Karpas-422 (cell line): ENCODE results near the gene ZFP69. TPM values are rescaled to one million over a fixed set of nuclear protein-coding genes. Genes with fewer than 3 reads are reported as not detected.

Source experiments
- DNase-seq: peaks from one replicate; pipeline ENCODE4 v3.0.0-alpha.2; 2015
- H2AFZ ChIP-seq: fragments of 200-600 bp; sonication (generic); 2 replicates; pipeline ENCODE4 v1.6.1; 2014; ENCODE audit warnings: antibody characterized with exemption, low read length, mixed read lengths
- H3K27ac ChIP-seq: fragments of 200-600 bp; sonication (generic); 2 replicates; pipeline ENCODE4 v1.5.1; 2014; ENCODE audit warnings: mild to moderate bottlenecking, low read length, moderate library complexity
- H3K27me3 ChIP-seq: fragments of 200-600 bp; sonication (generic); 2 replicates; pipeline ENCODE4 v1.6.1; 2014; ENCODE audit warnings: low read length, mixed read lengths
- H3K36me3 ChIP-seq: fragments of 200-600 bp; sonication (generic); 2 replicates; pipeline ENCODE4 v1.6.1; 2014; ENCODE audit warnings: low read length, mixed read lengths; ENCODE audit not compliant: insufficient read depth
- H3K4me1 ChIP-seq: fragments of 200-600 bp; sonication (generic); 2 replicates; pipeline ENCODE4 v1.6.1; 2014; ENCODE audit warnings: mild to moderate bottlenecking, low read length, mixed read lengths
- H3K4me2 ChIP-seq: fragments of 200-600 bp; sonication (generic); 2 replicates; pipeline ENCODE4 v1.6.1; 2014; ENCODE audit warnings: low read length, low read depth, mild to moderate bottlenecking; ENCODE audit not compliant: poor library complexity, severe bottlenecking
- H3K4me3 ChIP-seq: fragments of 200-600 bp; sonication (generic); 2 replicates; pipeline ENCODE4 v1.5.1; 2014; ENCODE audit warnings: mild to moderate bottlenecking, antibody characterized with exemption, low read length, mixed read lengths
- H3K79me2 ChIP-seq: fragments of 200-600 bp; sonication (generic); 2 replicates; pipeline ENCODE4 v1.6.1; 2014; ENCODE audit warnings: mild to moderate bottlenecking, low read length, mixed read lengths
- H3K9ac ChIP-seq: fragments of 200-600 bp; sonication (generic); 2 replicates; pipeline ENCODE4 v1.6.0; 2014; ENCODE audit warnings: low read length
- H3K9me2 ChIP-seq: fragments of 200-600 bp; sonication (generic), shearing (Covaris generic); replicated peaks from 2 replicates; pipeline ENCODE4 v1.6.0; 2014; ENCODE audit warnings: mild to moderate bottlenecking, low read length, moderate library complexity; ENCODE audit not compliant: insufficient read depth
- H3K9me3 ChIP-seq: fragments of 300-700, 200-600 bp; sonication (generic); 2 replicates; pipeline ENCODE4 v1.6.1; 2014; ENCODE audit warnings: low read length, mixed read lengths
- H4K20me1 ChIP-seq: fragments of 200-600 bp; sonication (generic); 2 replicates; pipeline ENCODE4 v1.6.1; 2014; ENCODE audit warnings: mild to moderate bottlenecking, antibody characterized with exemption, low read length, low read depth; ENCODE audit not compliant: insufficient read depth
- total RNA-seq: library from RNA; depleted of rRNA; stranded (reverse); fragments of >200 nt; shearing (Covaris generic); gene quantifications from 2 replicates; pipeline ENCODE4 v1.2.3, GENCODE V29; 2014; ENCODE audit warnings: low replicate concordance

ZFP69 gene
- total RNA-seq, 1 experiment from 2014 or later: 14.5 TPM

DNA sequence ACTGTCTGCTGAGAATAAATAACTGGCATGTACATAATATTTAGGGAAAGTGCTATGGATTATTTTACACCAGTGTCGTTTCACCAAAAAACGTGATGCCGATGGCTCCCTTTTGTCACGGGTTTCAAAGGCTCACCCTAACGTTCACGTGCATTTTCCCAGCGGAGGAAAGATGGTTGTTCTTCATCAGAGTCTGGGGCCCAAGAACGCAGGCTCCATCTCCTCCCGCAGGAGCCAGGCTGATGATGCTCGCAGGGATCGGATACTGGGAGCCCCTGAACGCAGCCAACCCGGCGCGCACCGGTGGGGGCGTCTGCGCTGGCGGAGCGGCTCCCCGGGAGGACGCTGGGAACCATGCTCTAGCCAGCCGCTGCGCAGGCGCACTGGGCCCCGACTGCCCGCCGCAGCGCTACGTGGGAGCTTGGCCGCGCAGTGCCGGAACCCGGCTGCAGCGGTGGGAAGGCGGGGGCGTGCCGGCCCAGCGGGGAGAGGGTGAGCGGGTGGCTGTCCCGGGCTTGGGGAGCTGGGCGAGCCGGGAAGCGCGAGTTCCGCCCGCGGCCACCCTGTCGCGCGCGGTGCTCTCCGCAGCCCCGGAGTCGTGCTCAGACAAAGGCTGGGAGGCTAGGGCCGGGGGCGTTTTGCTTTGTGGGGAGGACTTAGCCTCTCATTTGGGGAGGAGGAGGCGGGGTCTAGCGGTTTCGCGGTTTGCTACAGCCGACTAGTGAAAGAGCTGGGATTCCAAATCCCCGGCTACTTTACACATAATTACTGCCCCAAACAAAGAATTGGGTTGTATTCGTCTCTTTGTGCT is 27.2 kb upstream of the ZFP69 start, which contains the start of gene ZFP69B:
Gene ZFP69B, plus strand, starts transcription at position 793 of the 811 bp plus-strand sequence. CDS start 486 bp downstream, outside the sequence.
- Histone ChIP-seq H3K4me1 (peaks cover 14% of the 10 kb centered on the region), H3K4me3 (peak within 1 kb of the TSS; percentile 71), H3K79me2 (peaks cover 22% of the 10 kb centered on the region), H2AFZ (peak within 1 kb of the TSS; percentile 90), H3K4me2 (peak within 1 kb of the TSS; percentile 80), H3K27me3 (no peaks in the 10 kb centered on the region), H3K27ac (peak within 1 kb of the TSS; percentile 84), H3K9me2 (no peaks in the 10 kb centered on the region), H3K9ac (peak within 1 kb of the TSS; percentile 76), H3K36me3 (peaks cover 16% of the 10 kb centered on the region), H4K20me1 (no peaks in the 10 kb centered on the region), H3K9me3 (peaks cover 24% of the 10 kb centered on the region)
- peak; percentile 98 for DNase-seq

DNA sequence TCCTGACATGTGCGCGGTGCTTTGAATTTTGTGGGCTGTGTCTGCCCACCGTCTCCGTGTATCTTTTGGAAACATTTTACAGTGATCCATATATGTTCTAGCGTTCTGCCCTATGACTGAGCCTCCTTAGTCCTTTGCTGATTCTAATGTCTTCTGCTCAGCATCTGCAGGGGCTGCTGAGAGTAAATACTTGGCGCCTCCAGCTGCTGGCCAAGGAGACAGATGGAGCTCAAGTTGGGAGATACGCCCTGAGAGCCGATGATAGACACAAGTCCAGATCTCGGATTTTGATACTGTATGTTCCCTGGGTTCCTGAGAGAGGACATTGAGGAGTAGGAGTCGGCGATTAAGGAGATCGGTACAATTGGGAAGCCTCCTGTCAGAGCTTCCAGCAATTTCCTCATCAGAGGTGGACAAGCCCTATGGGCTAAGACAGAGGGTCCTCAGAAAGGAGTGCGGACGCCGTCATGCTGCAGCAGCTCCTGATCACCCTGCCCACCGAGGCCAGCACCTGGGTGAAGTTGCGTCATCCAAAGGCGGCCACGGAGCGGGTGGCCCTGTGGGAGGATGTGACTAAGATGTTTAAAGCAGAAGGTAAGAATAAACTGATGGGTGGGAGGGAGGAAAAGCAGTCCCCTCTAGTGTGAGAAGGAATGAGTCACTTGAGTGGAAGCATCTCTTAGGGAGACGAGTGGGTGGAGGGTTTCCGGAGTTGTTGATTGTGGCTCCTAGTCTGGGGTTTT is 26.4 kb upstream of the ZFP69 start:
- peak; percentile 81 for DNase-seq
- Histone ChIP-seq H3K79me2 (peaks cover 22% of the 10 kb centered on the region), H3K4me2 (peak overlapping the region; percentile 80), H4K20me1 (no peaks in the 10 kb centered on the region), H3K9me2 (no peaks in the 10 kb centered on the region), H3K27me3 (no peaks in the 10 kb centered on the region), H3K4me3 (peak overlapping the region; percentile 71), H3K36me3 (peaks cover 23% of the 10 kb centered on the region), H2AFZ (peak overlapping the region; percentile 47), H3K9me3 (peaks cover 27% of the 10 kb centered on the region), H3K4me1 (peaks cover 14% of the 10 kb centered on the region), H3K27ac (peak overlapping the region; percentile 84), H3K9ac (peak overlapping the region; percentile 76)

DNA sequence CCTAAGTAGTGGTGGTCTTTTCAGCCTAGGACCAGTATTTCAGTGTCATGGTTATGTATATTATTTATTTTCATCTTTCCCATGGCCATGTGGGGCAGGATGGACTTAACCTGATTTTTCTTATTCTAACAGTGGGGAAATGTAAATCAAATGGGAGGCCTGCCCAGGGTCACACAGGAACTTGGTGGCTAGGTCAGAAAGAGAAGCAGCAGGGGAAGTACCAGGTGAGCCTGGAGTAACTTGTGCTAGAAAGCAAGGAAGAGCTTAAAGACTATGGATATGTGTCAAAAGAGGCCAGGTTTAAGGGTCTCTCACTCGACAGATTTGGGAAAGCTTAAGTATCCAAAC is 25.9 kb upstream of the ZFP69 start:
- peak overlapping the region; percentile 76 for H3K9ac ChIP-seq
- DNase-seq: peak; percentile 50
- peaks cover 24% of the 10 kb centered on the region for H3K9me3 ChIP-seq
- H3K4me3 ChIP-seq: peak overlapping the region; percentile 71
- H3K27ac ChIP-seq: peak overlapping the region; percentile 84
- no peaks in the 10 kb centered on the region for H3K9me2 ChIP-seq
- H3K4me2 ChIP-seq: peak overlapping the region; percentile 80
- H3K4me1 ChIP-seq: peaks cover 14% of the 10 kb centered on the region
- peak overlapping the region; percentile 47; the same call in 1 of the 2 replicates for H2AFZ ChIP-seq
- peaks cover 22% of the 10 kb centered on the region for H3K79me2 ChIP-seq
- H3K27me3 ChIP-seq: no peaks in the 10 kb centered on the region
- H4K20me1 ChIP-seq: no peaks in the 10 kb centered on the region
- H3K36me3 ChIP-seq: peaks cover 28% of the 10 kb centered on the region

DNA sequence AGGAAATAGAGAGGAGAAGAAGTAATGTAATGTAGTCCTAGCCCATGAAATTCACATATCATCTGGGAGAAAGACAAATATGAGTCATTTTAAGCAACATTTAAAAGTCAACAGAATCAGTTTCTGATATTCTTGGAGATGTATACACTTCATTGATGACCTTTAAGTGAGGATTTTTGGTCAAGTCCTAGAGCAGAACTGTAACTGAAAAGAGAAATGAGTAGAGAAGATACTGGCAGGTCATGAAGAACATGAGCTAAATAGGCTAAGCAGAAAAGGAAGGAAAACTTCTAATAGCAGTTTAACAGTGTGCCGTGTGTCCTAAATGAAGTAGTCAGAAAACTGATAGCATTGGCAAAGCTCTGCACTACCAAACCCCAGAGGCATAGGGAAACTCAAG is 22.2 kb upstream of the ZFP69 start:
- H3K9ac ChIP-seq: no peak overlapping the region
- H4K20me1 ChIP-seq: no peaks in the 10 kb centered on the region
- H3K9me3 ChIP-seq: peaks cover 59% of the 10 kb centered on the region
- H3K4me2 ChIP-seq: no peak overlapping the region
- no peak overlapping the region for H3K27ac ChIP-seq
- H3K27me3 ChIP-seq: no peaks in the 10 kb centered on the region
- H3K4me1 ChIP-seq: peaks cover 7% of the 10 kb centered on the region
- H3K9me2 ChIP-seq: no peaks in the 10 kb centered on the region
- no peak for DNase-seq
- H3K4me3 ChIP-seq: no peak overlapping the region
- peaks cover 64% of the 10 kb centered on the region for H3K36me3 ChIP-seq
- H2AFZ ChIP-seq: no peak overlapping the region
- H3K79me2 ChIP-seq: peaks cover 22% of the 10 kb centered on the region

DNA sequence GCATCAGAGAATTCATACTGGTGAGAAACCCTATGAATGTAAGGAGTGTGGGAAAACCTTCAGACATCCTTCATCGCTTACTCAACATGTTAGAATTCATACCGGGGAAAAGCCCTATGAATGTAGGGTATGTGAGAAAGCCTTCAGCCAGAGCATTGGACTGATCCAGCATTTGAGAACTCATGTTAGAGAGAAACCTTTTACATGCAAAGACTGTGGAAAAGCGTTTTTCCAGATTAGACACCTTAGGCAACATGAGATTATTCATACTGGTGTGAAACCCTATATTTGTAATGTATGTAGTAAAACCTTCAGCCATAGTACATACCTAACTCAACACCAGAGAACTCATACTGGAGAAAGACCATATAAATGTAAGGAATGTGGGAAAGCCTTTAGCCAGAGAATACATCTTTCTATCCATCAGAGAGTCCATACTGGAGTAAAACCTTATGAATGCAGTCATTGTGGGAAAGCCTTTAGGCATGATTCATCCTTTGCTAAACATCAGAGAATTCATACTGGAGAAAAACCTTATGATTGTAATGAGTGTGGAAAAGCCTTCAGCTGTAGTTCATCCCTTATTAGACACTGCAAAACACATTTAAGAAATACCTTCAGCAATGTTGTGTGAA is 14.0 kb upstream of the ZFP69 start:
- H3K79me2 ChIP-seq: no peaks in the 10 kb centered on the region
- DNase-seq: no peak
- peaks cover 73% of the 10 kb centered on the region for H3K9me3 ChIP-seq
- no peak overlapping the region for H3K27ac ChIP-seq
- no peaks in the 10 kb centered on the region for H3K27me3 ChIP-seq
- H3K9ac ChIP-seq: no peak overlapping the region
- H3K4me1 ChIP-seq: no peaks in the 10 kb centered on the region
- H3K4me2 ChIP-seq: no peak overlapping the region
- H3K4me3 ChIP-seq: no peak overlapping the region
- no peaks in the 10 kb centered on the region for H4K20me1 ChIP-seq
- H3K36me3 ChIP-seq: peaks cover 54% of the 10 kb centered on the region
- H3K9me2 ChIP-seq: no peaks in the 10 kb centered on the region
- H2AFZ ChIP-seq: no peak overlapping the region

DNA sequence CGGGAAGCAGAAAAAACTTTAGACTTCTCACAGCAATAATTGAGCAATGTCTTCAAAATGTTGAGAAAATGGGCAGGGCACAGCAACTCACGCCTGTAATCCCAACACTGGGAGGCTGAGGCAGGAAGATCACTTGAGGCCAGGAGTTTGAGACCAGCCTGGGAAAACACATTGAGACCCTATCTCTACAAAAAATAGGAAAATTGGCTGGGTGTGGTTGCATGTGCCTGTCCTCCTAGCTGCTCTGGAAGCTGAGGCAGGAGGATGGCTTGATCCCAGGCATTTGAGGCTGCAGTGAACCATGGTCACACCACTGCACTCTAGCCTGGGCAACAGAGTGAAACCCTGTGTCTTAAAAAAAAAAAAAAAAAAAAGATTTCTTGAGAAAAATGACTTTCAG is 7.8 kb upstream of the ZFP69 start:
- Histone ChIP-seq H3K36me3 (peaks cover 6% of the 10 kb centered on the region; the same call in 1 of the 2 replicates), H2AFZ (no peak overlapping the region), H3K4me3 (no peak overlapping the region), H3K4me2 (no peak overlapping the region), H3K4me1 (no peaks in the 10 kb centered on the region), H3K9ac (no peak overlapping the region), H3K9me2 (no peaks in the 10 kb centered on the region), H3K9me3 (peaks cover 55% of the 10 kb centered on the region), H3K79me2 (no peaks in the 10 kb centered on the region), H3K27ac (no peak overlapping the region), H4K20me1 (no peaks in the 10 kb centered on the region), H3K27me3 (no peaks in the 10 kb centered on the region)
- DNase-seq: no peak

DNA sequence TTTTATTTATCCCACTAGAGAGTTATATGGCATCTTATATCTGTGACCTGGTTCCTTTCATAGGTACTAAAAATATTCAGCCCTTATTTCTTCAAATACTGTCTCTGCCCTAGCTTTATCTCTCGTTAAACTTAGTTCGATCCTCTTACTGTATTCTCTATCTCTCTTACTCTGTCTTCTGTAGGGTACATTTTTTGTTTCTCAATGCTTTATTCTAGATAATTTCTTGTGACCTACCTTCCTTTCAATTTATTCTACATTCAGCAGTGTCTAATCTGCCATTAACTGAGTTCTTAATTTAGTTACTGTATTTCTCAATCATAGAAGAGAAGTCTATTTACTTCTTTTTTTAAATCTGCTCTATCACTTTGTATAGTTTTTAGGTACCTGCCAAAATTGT is 1.8 kb upstream of the ZFP69 start:
- H2AFZ ChIP-seq: no peak overlapping the region
- no peak overlapping the region for H3K9ac ChIP-seq
- peaks cover 20% of the 10 kb centered on the region for H3K9me3 ChIP-seq
- peaks cover 17% of the 10 kb centered on the region for H3K36me3 ChIP-seq
- H3K79me2 ChIP-seq: peaks cover 15% of the 10 kb centered on the region
- no peak overlapping the region for H3K4me2 ChIP-seq
- no peak for DNase-seq
- peaks cover 19% of the 10 kb centered on the region for H3K4me1 ChIP-seq
- no peaks in the 10 kb centered on the region for H3K9me2 ChIP-seq
- H4K20me1 ChIP-seq: no peaks in the 10 kb centered on the region
- H3K27ac ChIP-seq: no peak overlapping the region
- H3K4me3 ChIP-seq: no peak overlapping the region
- no peaks in the 10 kb centered on the region for H3K27me3 ChIP-seq

DNA sequence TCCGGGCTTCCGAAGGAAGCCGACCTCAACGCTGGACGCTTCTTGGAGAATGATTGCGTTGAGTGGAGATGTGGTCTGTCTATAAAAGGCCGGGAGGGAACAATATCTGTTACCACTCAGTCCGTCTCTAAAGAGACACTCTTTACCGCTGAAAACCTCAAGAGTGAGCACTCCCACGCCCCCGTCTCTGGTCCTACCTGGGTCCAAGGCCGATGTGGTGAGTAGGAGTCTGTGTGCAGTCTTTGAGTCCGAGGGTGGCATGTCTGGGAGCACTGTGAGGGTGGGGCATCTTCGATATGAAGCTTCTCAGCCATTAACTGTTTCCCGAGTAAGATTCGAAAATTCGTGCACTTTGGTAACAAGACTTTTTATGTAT is 576 bp downstream of the ZFP69 start:
- Histone ChIP-seq H3K9me3 (peaks cover 17% of the 10 kb centered on the region), H4K20me1 (no peaks in the 10 kb centered on the region), H2AFZ (peak overlapping the region; percentile 72; the same call in 1 of the 2 replicates), H3K27me3 (no peaks in the 10 kb centered on the region), H3K79me2 (peaks cover 15% of the 10 kb centered on the region), H3K4me3 (peak overlapping the region; percentile 84), H3K4me1 (peaks cover 21% of the 10 kb centered on the region), H3K9me2 (no peaks in the 10 kb centered on the region), H3K4me2 (peak overlapping the region; percentile 74), H3K36me3 (peaks cover 39% of the 10 kb centered on the region), H3K9ac (peak overlapping the region; percentile 89), H3K27ac (peak overlapping the region; percentile 27)
- peak; percentile 68 for DNase-seq
